Activated CD4-positive, alpha-beta T cell treated with anti-CD3 and anti-CD28 coated beads, Interleukin-2, amount 50 U/mL, for 24 hours (primary cell): ENCODE measurements around the gene SLC16A1.
A peak's percentile ranks its signal among the peaks of the same experiment; 100 is the strongest.
"Not testable (repeated sequence)": the region's sequence is repeated elsewhere in the genome, so short reads cannot be mapped to it uniquely, and the experiment has no call there.

Experiments used
- DNase-seq, 2 donors: peaks; one replicate each; pipeline ENCODE4 v3.0.0-alpha.2; 2020; ENCODE audit warnings: low read depth in 1 of 2, low spot score in 1 of 2

SLC16A1 gene

DNA sequence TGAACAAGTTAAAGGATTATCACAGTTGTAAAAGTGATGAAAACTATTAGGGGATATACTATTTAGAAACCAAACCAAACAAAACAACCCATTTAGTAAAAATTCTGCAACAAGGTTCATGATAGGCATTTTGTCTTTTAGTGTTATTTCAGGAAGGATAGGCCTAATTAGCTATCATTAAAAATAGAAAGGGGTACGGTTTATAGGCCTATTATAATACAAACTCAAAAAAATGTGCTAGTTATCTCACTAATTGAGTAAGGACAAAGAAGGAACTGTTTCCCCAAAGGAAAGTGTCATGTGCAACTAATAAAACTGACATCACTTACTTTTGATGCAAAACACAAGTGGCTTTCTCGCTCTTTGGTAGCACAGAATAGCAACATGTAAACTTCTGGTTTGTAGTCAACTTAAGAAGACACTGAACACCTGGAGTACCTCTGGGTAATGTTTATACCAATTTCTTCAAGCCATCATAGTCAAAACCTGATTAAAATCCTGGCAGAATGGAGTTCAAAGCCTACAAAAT, 28.5 kb downstream of the SLC16A1 start:
- no peak for DNase-seq

DNA sequence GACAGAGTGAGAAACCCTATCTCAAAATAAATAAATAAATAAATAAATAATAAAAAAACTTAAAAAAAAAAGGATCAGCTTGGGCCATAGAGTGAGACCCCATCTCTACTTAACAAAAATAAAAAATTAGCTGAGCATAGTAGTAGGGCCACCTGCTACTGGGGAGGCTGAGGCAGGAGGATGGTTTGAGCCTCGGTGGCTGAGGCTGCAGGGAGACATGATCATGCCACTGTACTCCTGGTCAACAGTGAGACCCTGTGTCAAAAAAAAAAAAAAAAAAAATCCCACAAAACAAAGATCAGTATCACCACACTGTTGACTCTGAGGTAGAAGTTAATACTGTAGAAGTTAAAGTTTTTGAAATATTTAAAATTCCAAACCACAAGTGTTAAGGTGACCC, 29.1 kb downstream of the SLC16A1 start:
- no peak for DNase-seq

DNA sequence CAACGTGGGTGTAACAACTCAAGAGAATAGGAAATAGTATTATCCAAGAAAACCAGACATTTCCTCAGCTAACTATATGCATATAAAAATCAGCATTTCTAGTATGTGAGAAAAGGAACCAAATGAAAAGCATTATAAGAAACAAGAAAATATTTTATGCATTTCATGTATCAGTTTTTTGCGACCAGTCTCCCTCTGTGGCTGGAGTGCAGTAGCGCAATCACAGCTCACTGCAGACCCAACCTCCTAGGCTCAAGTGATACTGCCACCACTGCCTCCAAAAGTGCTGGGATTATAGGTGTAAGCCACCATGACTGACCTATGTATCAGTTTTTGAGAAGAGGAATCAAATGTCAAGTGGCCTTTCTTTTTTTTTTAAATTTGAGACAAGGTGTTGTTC, 31.0 kb downstream of the SLC16A1 start:
- no peak for DNase-seq

DNA sequence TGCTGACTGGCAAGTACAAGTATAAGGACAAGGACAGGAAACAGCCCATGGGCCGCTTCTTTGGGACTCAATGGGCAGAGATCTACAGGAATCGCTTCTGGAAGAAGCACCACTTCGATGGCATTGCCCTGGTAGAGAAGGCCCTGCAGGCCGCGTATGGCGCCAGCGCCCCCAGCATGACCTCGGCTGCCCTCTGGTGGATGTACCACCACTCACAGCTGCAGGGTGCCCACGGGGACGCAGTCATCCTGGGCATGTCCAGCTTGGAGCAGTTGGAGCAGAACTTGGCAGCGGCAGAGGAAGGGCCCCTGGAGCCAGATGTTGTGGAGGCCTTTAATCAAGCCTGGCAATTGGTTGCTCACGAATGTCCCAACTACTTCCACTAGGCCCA, 32.0 kb downstream of the SLC16A1 start:
- no peak for DNase-seq

GRCh38 chr1:112923234-112923958, 32.6 kb downstream of the SLC16A1 start:
- no peak for DNase-seq

- no peak for DNase-seq
Observed at GRCh38 chr1:112911506-112912220, 44.3 kb downstream of the SLC16A1 start.

DNA sequence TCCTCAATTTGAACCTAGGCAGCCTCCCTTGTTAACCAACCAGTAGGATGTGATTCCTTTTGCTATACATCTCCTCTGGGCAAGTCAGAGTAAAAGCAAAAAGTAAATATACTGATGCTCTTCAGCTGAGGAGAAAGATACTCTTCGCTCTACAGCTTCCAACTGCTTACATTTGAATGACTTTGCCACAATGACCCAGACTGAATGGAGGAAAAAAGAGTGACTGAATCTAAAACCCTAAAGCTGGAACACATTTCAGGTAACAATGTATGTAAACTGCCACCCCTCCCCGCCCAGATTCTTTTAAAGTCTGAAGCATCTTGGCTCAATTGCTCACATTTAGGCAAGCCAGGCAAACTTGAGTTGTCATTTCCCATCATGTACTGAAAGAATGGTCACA, 46.1 kb downstream of the SLC16A1 start:
- DNase-seq = no peak

- DNase-seq = no peak
Observed at GRCh38 chr1:112906150-112906698, 49.8 kb downstream of the SLC16A1 start.

- no peak for DNase-seq
Observed at GRCh38 chr1:112905395-112906149, 50.4 kb downstream of the SLC16A1 start.

GRCh38 chr1:112904831-112905261, 51.1 kb downstream of the SLC16A1 start:
- no peak for DNase-seq

- peak; percentile 11 to 60 for DNase-seq
Observed at GRCh38 chr1:112904071-112904830, 51.7 kb downstream of the SLC16A1 start.

DNA sequence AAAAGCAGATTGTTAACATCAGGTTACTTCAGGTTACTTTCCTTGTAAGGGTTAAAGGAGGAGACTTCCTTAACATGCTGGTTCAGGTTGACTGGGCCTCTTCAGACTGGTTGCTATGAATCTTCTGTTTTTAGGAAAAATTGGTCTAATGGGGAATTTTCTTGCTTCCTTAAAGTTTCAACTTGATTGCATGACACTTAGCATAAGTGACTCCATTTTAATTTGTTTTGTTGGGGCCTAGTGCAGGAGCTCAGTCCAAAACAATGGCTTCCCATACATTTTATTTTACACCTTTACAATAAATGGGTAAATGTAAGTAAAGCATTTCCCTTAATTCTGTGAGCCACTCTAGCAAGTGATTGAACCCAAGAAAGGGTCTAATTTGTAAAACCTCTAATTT, 53.8 kb downstream of the SLC16A1 start:
- no peak for DNase-seq

DNA sequence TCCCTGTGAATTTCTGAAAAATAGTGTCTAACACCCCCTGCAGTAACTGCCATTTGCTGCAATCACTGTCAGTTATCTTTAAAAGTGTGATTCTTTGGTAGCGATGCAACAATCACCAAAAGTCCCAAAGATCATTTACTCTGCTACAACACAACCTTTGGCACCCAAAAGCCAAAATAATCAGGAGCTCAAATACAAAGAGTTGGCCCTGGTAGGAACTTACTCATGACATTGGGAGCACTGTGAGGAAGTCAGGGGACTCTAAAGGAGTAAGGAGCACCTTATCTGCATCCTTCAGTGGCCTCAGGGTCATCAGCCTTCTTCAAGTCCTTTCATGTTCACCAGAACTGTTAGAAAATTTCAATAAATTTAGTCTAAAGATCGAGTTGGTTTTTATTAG, 54.6 kb downstream of the SLC16A1 start:
- no peak for DNase-seq

DNA sequence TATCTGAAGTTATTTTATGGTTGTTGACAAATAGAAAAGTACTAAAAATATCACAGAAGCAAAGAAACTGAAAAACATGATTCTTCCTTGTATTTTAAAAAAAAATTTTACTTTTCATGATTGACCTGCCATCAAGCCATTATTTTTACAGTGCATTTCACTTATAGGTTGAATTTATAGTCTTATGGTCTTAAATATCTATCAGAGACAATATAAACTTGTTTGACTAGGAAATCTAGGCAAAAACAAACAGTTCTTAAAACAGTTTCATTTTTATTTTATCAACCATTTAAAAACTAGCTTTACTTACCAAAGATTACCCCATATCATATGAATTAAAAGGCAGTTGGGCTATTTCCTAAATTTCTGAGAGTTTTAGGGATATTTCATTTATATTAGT, 59.2 kb downstream of the SLC16A1 start:
- no peak for DNase-seq

DNA sequence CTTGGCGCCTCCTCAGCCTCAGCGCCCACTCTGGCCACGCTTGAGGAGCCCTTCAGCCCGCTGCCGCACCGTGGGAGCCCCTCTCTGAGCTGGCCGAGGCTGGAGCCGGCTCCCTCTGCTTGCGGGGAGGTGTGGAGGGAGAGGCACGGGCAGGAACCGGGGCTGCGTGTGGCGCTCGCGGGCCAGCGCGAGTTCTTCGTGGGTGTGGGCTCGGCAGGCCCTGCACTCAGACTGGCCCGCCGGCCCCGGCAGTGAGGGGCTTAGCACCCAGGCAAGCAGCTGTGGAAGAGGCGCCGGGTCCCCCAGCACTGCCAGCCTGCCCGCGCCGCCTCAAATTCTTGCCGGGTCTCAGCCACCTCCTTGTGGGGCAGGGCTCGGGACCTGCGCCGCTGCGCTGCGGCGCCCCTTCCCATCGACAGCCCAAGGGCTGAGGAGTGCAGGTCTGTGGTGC, 61.4 kb downstream of the SLC16A1 start:
- DNase-seq = no peak

DNA sequence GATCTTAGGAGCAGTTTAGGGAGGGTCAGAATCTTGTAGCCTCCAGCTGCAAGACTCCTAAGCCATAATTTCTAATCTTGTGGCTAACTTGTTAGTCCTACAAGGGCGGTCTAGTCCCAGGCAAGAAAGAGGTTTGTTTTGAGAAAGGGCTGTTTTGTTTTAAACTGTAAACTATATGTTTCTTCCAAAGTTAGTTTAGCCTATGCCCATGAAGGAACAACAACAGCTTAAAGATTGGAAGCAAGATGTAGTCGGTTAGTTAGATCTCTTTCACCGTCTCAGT, 62.0 kb downstream of the SLC16A1 start:
- DNase-seq = no peak

DNA sequence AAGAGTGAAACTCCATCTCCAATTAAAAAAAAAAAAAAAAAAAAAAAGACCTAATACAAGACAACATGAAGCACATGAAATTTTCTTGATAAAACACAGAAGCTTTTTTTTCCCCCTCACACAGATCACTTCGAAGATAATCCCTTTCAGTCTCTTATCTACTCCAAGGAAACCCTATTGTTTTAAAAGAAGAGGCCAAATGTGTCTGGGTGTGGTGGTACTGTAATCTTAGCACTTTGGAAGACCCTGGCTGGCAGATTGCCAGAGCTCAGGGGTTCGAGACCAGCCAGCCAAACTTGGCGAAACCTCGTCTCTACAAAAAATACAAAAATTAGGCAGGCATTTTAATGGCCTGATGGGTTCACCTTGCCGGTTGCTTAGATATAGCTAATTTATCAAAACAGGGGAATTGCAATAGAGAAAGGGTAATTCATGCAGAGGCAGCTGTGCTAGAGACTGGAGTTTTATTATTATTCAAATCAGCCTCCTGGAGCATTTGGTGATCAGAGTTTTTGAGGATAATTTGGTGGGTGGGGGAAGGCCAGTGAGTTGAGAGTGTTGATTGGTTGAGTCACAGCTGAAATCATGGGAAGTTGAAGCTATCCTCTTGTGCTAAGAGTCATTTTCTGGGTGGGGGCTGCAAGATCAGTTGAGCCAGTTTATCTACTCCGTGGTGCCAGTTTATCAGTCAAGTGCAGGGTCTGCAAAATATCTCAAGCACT, 62.5 kb downstream of the SLC16A1 start:
- DNase-seq = no peak

DNA sequence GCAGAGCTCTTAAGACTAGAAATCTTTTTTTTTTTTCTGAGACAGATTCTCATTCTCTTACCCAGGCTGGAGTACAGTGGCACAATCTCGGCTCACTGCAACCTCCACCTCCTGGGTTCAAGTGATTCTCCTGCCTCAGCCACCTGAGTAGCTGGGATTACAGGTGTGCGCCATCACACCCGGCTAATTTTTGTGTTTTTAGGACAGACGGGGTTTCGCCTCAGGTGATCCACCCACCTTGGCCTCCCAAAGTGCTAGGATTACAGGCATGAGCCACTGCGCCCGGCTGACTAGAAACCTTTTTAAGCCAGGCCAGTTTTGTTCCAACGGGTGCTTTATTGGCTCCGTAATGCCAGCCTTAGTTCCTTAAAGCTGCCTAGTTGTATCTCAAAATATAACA, 66.1 kb downstream of the SLC16A1 start:
- not testable (repeated sequence) for DNase-seq

DNA sequence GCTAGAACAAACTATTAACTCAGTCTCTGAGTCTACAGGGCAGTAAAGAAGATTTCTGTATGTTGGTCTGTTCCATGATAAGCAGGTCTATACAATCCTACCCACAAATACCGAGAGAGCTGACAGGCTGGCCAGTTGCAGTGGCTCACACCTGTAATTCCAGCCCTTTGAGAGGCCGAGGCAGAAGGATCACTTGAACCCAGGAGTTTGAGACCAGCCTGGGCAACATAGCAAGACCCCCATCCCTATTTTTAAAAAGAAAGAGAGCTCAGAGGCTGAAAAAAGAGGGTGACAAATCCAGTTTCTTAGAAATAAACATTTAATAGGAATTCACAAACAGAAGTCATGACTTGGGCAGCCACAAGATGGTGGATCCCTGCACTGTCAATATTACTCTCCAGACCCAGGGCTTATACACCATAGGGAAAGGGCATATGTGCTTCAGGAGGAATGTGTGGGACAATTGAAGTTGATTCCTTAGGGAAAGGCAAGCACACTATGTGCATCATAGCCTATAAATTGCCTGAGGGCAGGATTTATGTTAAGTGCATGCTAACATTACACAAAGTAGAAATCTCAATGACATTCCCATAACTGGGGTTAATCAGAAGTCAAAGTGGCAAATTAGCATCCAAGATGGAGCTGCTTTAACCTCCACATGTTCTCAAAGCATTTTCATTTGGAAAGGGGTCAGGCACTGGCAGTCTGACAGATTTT, 66.8 kb downstream of the SLC16A1 start:
- no peak for DNase-seq

DNA sequence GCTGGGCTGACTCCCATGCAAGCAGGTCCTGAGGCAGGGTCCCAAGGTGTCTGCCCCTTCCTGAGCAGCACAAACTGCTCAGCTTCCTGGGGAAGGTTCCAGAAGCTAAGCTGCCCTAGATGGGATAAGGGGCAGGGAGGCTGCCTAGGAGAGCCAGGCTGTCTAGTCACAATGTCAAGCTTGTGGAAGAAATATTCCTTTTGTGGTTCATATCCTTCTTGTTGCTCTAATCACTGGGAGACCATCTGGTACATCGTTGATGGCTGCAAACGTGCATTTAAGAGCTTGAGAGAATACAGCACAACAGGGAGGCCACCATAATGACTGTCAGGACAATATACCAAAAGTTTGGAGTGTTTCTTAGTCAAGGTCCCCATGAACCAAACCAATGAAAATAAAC, 67.4 kb downstream of the SLC16A1 start:
- no peak for DNase-seq
